ENCODE measurements around the gene PPP2R5D. TPM values are rescaled to one million over a fixed set of nuclear protein-coding genes. Genes with fewer than 3 reads are reported as not detected.

The PPP2R5D gene
- total and polyA plus RNA-seq, 2 of the 8 experiments (the other 6 are each of a cell fraction or from before 2014, with no cell fraction given) = 52.1 to 55.7 TPM

DNA sequence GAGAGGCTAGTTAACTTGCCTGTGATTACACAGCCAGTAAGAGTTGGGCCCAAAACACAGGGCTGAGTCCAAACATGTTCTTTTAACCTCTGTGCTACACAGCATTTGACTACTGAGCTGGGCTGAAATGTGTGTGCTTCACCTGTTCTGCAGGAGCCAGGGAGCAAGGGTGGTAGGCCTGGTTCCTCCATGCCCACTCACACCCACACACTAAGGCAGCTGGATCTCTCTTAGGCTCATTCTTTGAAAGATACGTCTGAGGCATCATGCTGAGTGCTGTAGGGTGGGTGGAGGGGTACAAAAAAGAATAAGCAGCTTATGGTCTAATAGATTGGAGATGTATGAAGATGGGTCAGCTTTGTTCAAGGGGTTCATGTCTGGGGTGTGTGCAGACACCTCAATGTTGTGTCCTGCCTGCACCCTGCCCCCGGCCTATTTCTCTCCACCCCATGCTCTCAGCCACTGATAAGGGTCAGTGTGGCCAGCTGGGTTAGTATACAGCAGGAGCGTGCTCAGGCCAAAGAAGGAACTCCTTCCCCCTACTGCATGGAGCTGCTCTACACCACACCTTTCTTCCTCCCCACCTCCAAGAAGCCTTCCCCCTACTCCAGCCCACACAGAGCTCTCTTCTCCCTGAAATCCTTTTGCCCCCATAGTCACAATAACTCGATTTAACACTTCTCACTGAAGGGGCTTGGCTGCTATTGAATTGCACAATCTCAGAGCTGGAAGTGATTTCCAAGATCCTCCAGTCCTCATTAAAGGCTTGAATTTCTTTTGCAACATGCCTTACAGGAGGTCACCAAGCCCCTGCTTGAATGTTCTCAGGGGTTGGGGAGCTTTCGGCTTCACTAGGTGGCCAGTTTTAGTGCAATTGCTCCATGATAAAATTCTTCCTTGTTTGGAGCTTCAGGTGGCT is 3.4 kb downstream of the PPP2R5D start:
- Histone ChIP-seq H3K23ac (ENCODE audit: insufficient read length) (no peak overlapping the region), H4K91ac (replicated peaks; ENCODE audit: insufficient read length, low read length) (no peak overlapping the region), H3K56ac (replicated peaks; ENCODE audit: insufficient read length, low read depth, low read length) (no peak overlapping the region), H2BK15ac (ENCODE audit: low read length) (no peak overlapping the region), H2BK5ac (ENCODE audit: low read depth, low read length) (no peak overlapping the region), H3K23me2 (ENCODE audit: low read depth, low read length) (peaks cover 4% of the 10 kb centered on the region), H3K36me3 (ENCODE audit: control insufficient read depth in 2 of 4, insufficient read depth in 4 of 4, low read length in 3 of 4) (peaks cover 0 to 9% (median 8%) of the 10 kb centered on the region in 4 experiments; a peak in 4 of 8 replicates), H2AFZ (ENCODE audit: low read length) (no peak overlapping the region), H2BK20ac (ENCODE audit: low read length) (no peak overlapping the region), H3K4ac (replicated peaks; ENCODE audit: insufficient read length, low read depth, low read length) (no peak overlapping the region), H2AK5ac (ENCODE audit: low read depth, low read length) (no peak overlapping the region), H3K18ac (ENCODE audit: extremely low read depth, low read length) (no peak overlapping the region), H3K79me2 (ENCODE audit: control insufficient read depth in 1 of 2, insufficient read depth in 2 of 2, low read length in 2 of 2) (peaks cover 8 to 15% of the 10 kb centered on the region in 2 experiments; a peak in 2 of 4 replicates), H3K79me1 (ENCODE audit: low read depth, low read length) (peaks cover 8% of the 10 kb centered on the region), H2BK12ac (ENCODE audit: low read depth, low read length) (no peak overlapping the region), H4K5ac (ENCODE audit: insufficient read length, low read depth, low read length) (no peak overlapping the region), H3K27me3 (replicated peaks in 1 of 4; ENCODE audit: control insufficient read depth in 3 of 4, extremely low read depth in 1 of 4, insufficient read depth in 3 of 4, low read length in 3 of 4) (no peaks in the 10 kb centered on the region), H2BK120ac (replicated peaks; ENCODE audit: low read depth, low read length) (no peak overlapping the region), H4K20me1 (replicated peaks in 1 of 2; ENCODE audit: control insufficient read depth in 1 of 2, insufficient read depth in 2 of 2, low read length in 2 of 2) (peaks cover 0 to 12% of the 10 kb centered on the region in 2 experiments), H3K27ac (ENCODE audit: low read depth, low read length) (no peak overlapping the region), H3K4me3 (ENCODE audit: extremely low read depth in 1 of 4, insufficient read depth in 2 of 4, low read depth in 3 of 4, low read length in 4 of 4) (no peak overlapping the region), H3K4me1 (replicated peaks in 1 of 4; ENCODE audit: control insufficient read depth in 3 of 4, insufficient read depth in 4 of 4, low read length in 3 of 4) (peaks cover 0 to 6% (median 1%) of the 10 kb centered on the region in 4 experiments; a peak in 4 of 7 replicates), H3K14ac (ENCODE audit: insufficient read length) (no peak overlapping the region), H3K9ac (replicated peaks in 1 of 4; ENCODE audit: extremely low read depth in 1 of 4, low read depth in 3 of 4, low read length in 3 of 4) (peak overlapping the region in 1 of 4 experiments; percentile 32; a peak in 1 of 7 replicates), H3K4me2 (ENCODE audit: insufficient read depth in 1 of 2, low read depth in 2 of 2, low read length in 2 of 2) (no peak overlapping the region), H3K9me3 (ENCODE audit: insufficient read depth in 2 of 2, low read depth in 1 of 2, low read length in 1 of 2) (no peaks in the 10 kb centered on the region), H4K8ac (ENCODE audit: extremely low read depth, insufficient read depth, low read length) (no peak overlapping the region)
- FAIRE-seq (no peak), DNase-seq (ENCODE audit: low read depth in 1 of 2, low spot score in 2 of 2) (no peak)
- POLR2A ChIA-PET (ENCODE audit: partially characterized antibody) = interaction anchor here (0.8 to 4.1 kb wide), 9 partner anchors 9 to 33 kb away, joined by 3 to 25 read pairs (median 5); partner anchors contain the start of gene PEX6
- CTCF ChIA-PET (ENCODE audit: partially characterized antibody) = interaction anchor here (0.5 to 2.9 kb wide), 8 partner anchors 10 to 143 kb away, joined by 3 to 13 read pairs (median 3); partner anchors contain the start of gene KLHDC3
- WGBS, 2 experiments (ENCODE audit: extremely low coverage in 1 of 2, insufficient coverage in 1 of 2, insufficient read length in 1 of 2, insufficient replicate concordance in 2 of 2, low coverage in 1 of 2, low lambda C conversion rate in 2 of 2, missing lambda C conversion rate in 1 of 2) = 92% methylated on average over 5 of the region's 5 CpGs; no CpG with 5 or more reads in 1 of the 2 experiments
- TF ChIP-seq SIN3A (conservative IDR thresholded peaks at IDR 0.05 in 1 of 2, IDR thresholded peaks at IDR 0.05 in 1 of 2; ENCODE audit: low read depth in 1 of 2, low read length in 2 of 2) (no peak), SP1 (IDR thresholded peaks at IDR 0.05; ENCODE audit: low read depth, low read length) (no peak), CEBPB (IDR thresholded peaks at IDR 0.05; ENCODE audit: low read depth, low read length) (no peak), HDAC2 (IDR thresholded peaks at IDR 0.05; ENCODE audit: borderline replicate concordance in 1 of 2, low read depth in 2 of 2, low read length in 2 of 2) (no peak), NANOG (IDR thresholded peaks at IDR 0.05; ENCODE audit: insufficient read depth, low read depth, low read length, poor library complexity, severe bottlenecking) (no peak), POU5F1 (IDR thresholded peaks at IDR 0.05; ENCODE audit: low read depth, low read length) (no peak), NRF1 (IDR thresholded peaks at IDR 0.05; ENCODE audit: low read depth, low read length) (no peak), RBBP5 (IDR thresholded peaks at IDR 0.05; ENCODE audit: borderline replicate concordance, low read depth, low read length) (no peak), CHD2 (IDR thresholded peaks at IDR 0.05; ENCODE audit: low read length) (no peak)

Data from H1 (cell line).